GM12878 (cell line): Measurements from ENCODE around the gene SPATA1.

Source experiments
- CREM ChIP-seq: IDR thresholded peaks from 2 replicates; pipeline ENCODE4 v1.6.1; 2014; ENCODE audit warnings: antibody characterized with exemption, low read depth
- CTCF ChIP-seq, 3 experiments: IDR thresholded peaks in 2 of 3; conservative IDR thresholded peaks in 1 of 3; 2 replicates each; pipeline ENCODE4 v1.5.1; 2011; ENCODE audit warnings: low read depth in 3 of 3, low read length in 3 of 3, mild to moderate bottlenecking in 3 of 3, control low read depth in 2 of 3, moderate library complexity in 2 of 3, inconsistent platforms in 1 of 3, mixed read lengths in 1 of 3; ENCODE audit not compliant: control insufficient read depth in 2 of 3, insufficient read depth in 1 of 3; ENCODE audit errors: extremely low read depth in 1 of 3
- EGR1 ChIP-seq, 2 experiments: IDR thresholded peaks; 1 replicate in 1 of 2; 2 replicates in 1 of 2; pipeline ENCODE4 v1.6.1; 2011 to 2012; ENCODE audit warnings: low read depth in 2 of 2, low read length in 2 of 2, borderline replicate concordance in 1 of 2, mild to moderate bottlenecking in 1 of 2, moderate library complexity in 1 of 2
- EP300 ChIP-seq, 2 experiments: fragments of 150-350 bp in 1 of 2; IDR thresholded peaks; 2 replicates each; pipeline ENCODE4 v1.6.1; 2011 to 2012; ENCODE audit warnings: low read depth in 2 of 2, low read length in 2 of 2, borderline replicate concordance in 1 of 2, improper control_type of control experiment in 1 of 2, inconsistent platforms in 1 of 2; ENCODE audit not compliant: control insufficient read depth in 1 of 2
- EZH2 ChIP-seq: IDR thresholded peaks from 2 replicates; pipeline ENCODE4 v1.6.1; 2012; ENCODE audit warnings: low read depth, mild to moderate bottlenecking, control low read depth, inconsistent platforms, low read length, borderline replicate concordance; ENCODE audit not compliant: control insufficient read depth
- FOXM1 ChIP-seq: IDR thresholded peaks from 2 replicates; pipeline ENCODE4 v1.6.1; 2012; ENCODE audit warnings: low read depth, mild to moderate bottlenecking, inconsistent platforms, low read length, moderate library complexity
- NFIC ChIP-seq: IDR thresholded peaks from 2 replicates; pipeline ENCODE4 v1.6.1; 2012; ENCODE audit warnings: low read depth, mild to moderate bottlenecking, inconsistent platforms, low read length, moderate library complexity
- NRF1 ChIP-seq: conservative IDR thresholded peaks from 2 replicates; pipeline ENCODE4 v1.6.1; 2011; ENCODE audit warnings: mild to moderate bottlenecking, low read depth, low read length, improper control_type of control experiment
- SUZ12 ChIP-seq: fragments of 200-600 bp; sonication (generic); IDR thresholded peaks from one replicate; pipeline ENCODE4 v1.6.1; 2018; ENCODE audit warnings: antibody characterized with exemption, mild to moderate bottlenecking; ENCODE audit not compliant: unreplicated experiment
- WRNIP1 ChIP-seq: IDR thresholded peaks from 2 replicates; pipeline ENCODE4 v1.6.1; 2011; ENCODE audit warnings: low read depth, low read length, improper control_type of control experiment, borderline replicate concordance
- ZBTB11 ChIP-seq: fragments of 450-650 bp; formaldehyde crosslinking; IDR thresholded peaks from 2 replicates; pipeline ENCODE4 v1.5.0; 2022; ENCODE audit warnings: mild to moderate bottlenecking, missing genetic modification characterization

- TF ChIP-seq EGR1 (IDR thresholded peaks at IDR 0.05; ENCODE audit: borderline replicate concordance in 1 of 2, low read depth in 2 of 2, low read length in 2 of 2) (no peak), FOXM1 (no peak), ZBTB11 (no peak), CTCF (IDR thresholded peaks at IDR 0.05 in 2 of 3, conservative IDR thresholded peaks at IDR 0.05 in 1 of 3; ENCODE audit: control insufficient read depth in 2 of 3, extremely low read depth in 1 of 3, insufficient read depth in 1 of 3, low read depth in 3 of 3, low read length in 3 of 3) (no peak), NFIC (no peak), WRNIP1 (no peak), EZH2 (no peak), CREM (no peak), EP300 (IDR thresholded peaks at IDR 0.05; ENCODE audit: borderline replicate concordance in 1 of 2, control insufficient read depth in 1 of 2, low read depth in 2 of 2, low read length in 2 of 2) (no peak), SUZ12 (no peak), NRF1 (no peak)
These were observed 76.8 kb downstream of the SPATA1 start for GRCh38 chr1:84582802-84583587.
